ENCODE measurements around the gene PNLDC1. TPM values are rescaled to one million over a fixed set of nuclear protein-coding genes. Genes with fewer than 3 reads are reported as not detected.

The PNLDC1 gene
- total and polyA plus RNA-seq, 2 of the 4 experiments (the other 2 are of a cell fraction): not detected

GRCh38 chr6:159761873-159762680, 38.0 kb upstream of the PNLDC1 start, which contains the start of gene ACAT2 (continued):
- TF ChIP-seq BHLHE40 (IDR thresholded peaks at IDR 0.05; ENCODE audit: low read depth, low read length) (no peak), CHD1 (IDR thresholded peaks at IDR 0.05; ENCODE audit: low read depth, low read length) (no peak), POLR2A (IDR thresholded peaks at IDR 0.05; ENCODE audit: low read depth, low read length) (peak; percentile 39; the same call in 1 of the 2 replicates)

GRCh38 chr6:159762681-159763293, 37.3 kb upstream of the PNLDC1 start:
- Histone ChIP-seq H3K4ac (ENCODE audit: low read depth, low read length) (peak overlapping the region; percentile 53; the same call in 1 of the 2 replicates), H2AK5ac (ENCODE audit: low read depth, low read length) (peak overlapping the region; percentile 44; the same call in 1 of the 2 replicates), H2BK5ac (ENCODE audit: low read depth, low read length, poor library complexity, severe bottlenecking) (no peak overlapping the region), H3K9ac (ENCODE audit: low read depth, low read length) (no peak overlapping the region; the same call in 1 of the 2 replicates), H3K4me2 (ENCODE audit: low read depth, low read length) (peak overlapping the region; percentile 87), H3K79me1 (ENCODE audit: low read depth in 1 of 2, low read length in 2 of 2) (peaks cover 10 to 24% of the 10 kb centered on the region in 2 experiments), H3K9me3 (ENCODE audit: control insufficient read depth, insufficient read depth, low read length) (no peaks in the 10 kb centered on the region), H2BK120ac (ENCODE audit: low read depth, low read length) (no peak overlapping the region), H4K5ac (ENCODE audit: low read depth, low read length) (no peak overlapping the region), H4K8ac (ENCODE audit: low read depth in 2 of 2, low read length in 2 of 2) (no peak overlapping the region; a peak in 2 of 4 replicates), H3K4me3 (ENCODE audit: insufficient read depth, low read depth, low read length) (peak overlapping the region; percentile 79), H2AK9ac (replicated peaks; ENCODE audit: low read depth, low read length, poor library complexity) (peak overlapping the region; percentile 93), H3K56ac (ENCODE audit: extremely low read depth, insufficient read depth, low read length) (no peak overlapping the region), H3K27me3 (ENCODE audit: control insufficient read depth, insufficient read depth, low read length) (no peaks in the 10 kb centered on the region), H4K91ac (ENCODE audit: insufficient read depth, low read depth, low read length) (no peak overlapping the region), H3K27ac (ENCODE audit: insufficient read depth, low read length) (no peak overlapping the region; the same call in 1 of the 2 replicates), H2BK15ac (ENCODE audit: low read depth, low read length) (no peak overlapping the region), H2BK20ac (ENCODE audit: low read depth, low read length) (no peak overlapping the region), H3K23ac (ENCODE audit: low read depth, low read length) (peak overlapping the region; percentile 79), H3K36me3 (ENCODE audit: control insufficient read depth, insufficient read depth, low read length) (peaks cover 20% of the 10 kb centered on the region), H3K18ac (ENCODE audit: low read depth, low read length) (no peak overlapping the region), H3K14ac (replicated peaks; ENCODE audit: low read depth, low read length) (peak overlapping the region; percentile 43; the same call in 1 of the 2 replicates), H2AFZ (replicated peaks; ENCODE audit: low read length, poor library complexity) (peak overlapping the region; percentile 94), H3K4me1 (ENCODE audit: control insufficient read depth, insufficient read depth, low read length) (peaks cover 20% of the 10 kb centered on the region), H3K9me1 (ENCODE audit: insufficient read depth, low read length) (peaks cover 13% of the 10 kb centered on the region), H4K20me1 (ENCODE audit: insufficient read depth, low read length) (peaks cover 6% of the 10 kb centered on the region; the same call in 1 of the 2 replicates)
- in situ Hi-C loops (cut with MboI; ENCODE audit: low sequenced_read_pairs): loop anchor here (10.0 kb wide), 1 partner anchor 68 kb away; the partner anchor contains the start of gene SOD2
- no peak for ATAC-seq (ENCODE audit: low read depth)
- no TSS peak for BruUV-seq (replicated peaks)
- ChIA-PET POLR2A (ENCODE audit: unreplicated experiment) (no interaction called here), CTCF (no interaction called here)
- WGBS, 2 experiments (ENCODE audit: extremely low coverage in 2 of 2, insufficient read length in 1 of 2): 48% methylated on average over 7 of the region's 16 CpGs; no CpG with 5 or more reads in 1 of the 2 experiments
- no peak for DNase-seq
- TF ChIP-seq RFX5 (IDR thresholded peaks at IDR 0.05; ENCODE audit: low read depth, low read length) (no peak), USF2 (IDR thresholded peaks at IDR 0.05; ENCODE audit: low read depth, low read length) (no peak), MAFK (IDR thresholded peaks at IDR 0.05; ENCODE audit: low read depth, low read length) (no peak), ELK1 (IDR thresholded peaks at IDR 0.05; ENCODE audit: borderline replicate concordance, low read depth, low read length) (no peak), MXI1 (IDR thresholded peaks at IDR 0.05; ENCODE audit: borderline replicate concordance, low read depth, low read length) (no peak)
- intact Hi-C loops (cut with micrococcal nuclease): loop anchor here (1.0 kb wide), 1 partner anchor 26 kb away; no protein-coding TSS in a partner anchor
- dilution Hi-C loops (cut with HindIII; ENCODE audit: low sequenced_read_pairs, unreplicated experiment): no loop called here
